ENCODE data around the gene ARMC3.

ARMC3 gene

GRCh38 chr10:23081891-23082290, 154.0 kb downstream of the ARMC3 start:
- DNase-seq = peak; percentile 33

Measured in OCI-M1 (cell line).